ENCODE results near the gene PBX4. TPM values are rescaled to one million over a fixed set of nuclear protein-coding genes. Genes with fewer than 3 reads are reported as not detected.

The PBX4 gene
- total and polyA plus RNA-seq, 2 experiments from 2014 or later, result 3.2 to 4.3 TPM

DNA sequence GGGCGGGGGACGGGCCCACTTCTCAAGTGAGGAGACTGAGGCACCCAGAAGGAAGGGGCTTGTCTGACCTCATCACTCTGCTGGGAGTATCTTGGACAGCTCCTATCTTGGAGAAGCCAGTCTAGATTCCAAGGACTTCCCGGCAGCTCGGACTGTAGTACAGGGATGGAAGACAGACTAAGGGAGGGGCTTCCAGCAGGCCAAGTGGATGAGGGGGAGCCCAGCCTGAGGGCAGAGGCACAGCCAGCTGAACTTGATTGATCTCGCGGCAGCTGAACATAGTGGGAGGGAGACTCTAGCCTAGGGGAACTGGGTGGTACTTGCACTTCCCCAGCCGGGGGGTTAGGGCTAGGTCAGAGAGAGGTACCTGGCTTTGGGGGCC lies 79.7 kb downstream of the PBX4 start:
- H3K4me3 ChIP-seq, result no peak overlapping the region
- no peaks in the 10 kb centered on the region for H3K9me2 ChIP-seq (replicated peaks; ENCODE audit: insufficient read depth)
- H3K9me3 ChIP-seq (ENCODE audit: low read depth), result no peaks in the 10 kb centered on the region
- peaks cover 19% of the 10 kb centered on the region for H3K4me1 ChIP-seq (ENCODE audit: insufficient read depth)
- WGBS (ENCODE audit: low lambda C conversion rate, missing lambda C conversion rate), result 50% methylated on average over 7 of the region's 7 CpGs
- peak overlapping the region; percentile 14 for H2AFZ ChIP-seq
- no peaks in the 10 kb centered on the region for H3K79me2 ChIP-seq
- H3K36me3 ChIP-seq (replicated peaks; ENCODE audit: insufficient read depth, low read depth), result no peaks in the 10 kb centered on the region
- H3K4me2 ChIP-seq, result peak overlapping the region; percentile 96
- no peaks in the 10 kb centered on the region for H4K20me1 ChIP-seq (ENCODE audit: insufficient read depth, poor library complexity, severe bottlenecking)
- no peak overlapping the region for H3K27ac ChIP-seq
- no peak for TF ChIP-seq EZH2phosphoT487 (IDR thresholded peaks at IDR 0.05; ENCODE audit: low read depth, severe bottlenecking, unreplicated experiment)
- TF ChIP-seq EZH2 (IDR thresholded peaks at IDR 0.05; ENCODE audit: borderline replicate concordance), result no peak
- TF ChIP-seq, protein P1, sequence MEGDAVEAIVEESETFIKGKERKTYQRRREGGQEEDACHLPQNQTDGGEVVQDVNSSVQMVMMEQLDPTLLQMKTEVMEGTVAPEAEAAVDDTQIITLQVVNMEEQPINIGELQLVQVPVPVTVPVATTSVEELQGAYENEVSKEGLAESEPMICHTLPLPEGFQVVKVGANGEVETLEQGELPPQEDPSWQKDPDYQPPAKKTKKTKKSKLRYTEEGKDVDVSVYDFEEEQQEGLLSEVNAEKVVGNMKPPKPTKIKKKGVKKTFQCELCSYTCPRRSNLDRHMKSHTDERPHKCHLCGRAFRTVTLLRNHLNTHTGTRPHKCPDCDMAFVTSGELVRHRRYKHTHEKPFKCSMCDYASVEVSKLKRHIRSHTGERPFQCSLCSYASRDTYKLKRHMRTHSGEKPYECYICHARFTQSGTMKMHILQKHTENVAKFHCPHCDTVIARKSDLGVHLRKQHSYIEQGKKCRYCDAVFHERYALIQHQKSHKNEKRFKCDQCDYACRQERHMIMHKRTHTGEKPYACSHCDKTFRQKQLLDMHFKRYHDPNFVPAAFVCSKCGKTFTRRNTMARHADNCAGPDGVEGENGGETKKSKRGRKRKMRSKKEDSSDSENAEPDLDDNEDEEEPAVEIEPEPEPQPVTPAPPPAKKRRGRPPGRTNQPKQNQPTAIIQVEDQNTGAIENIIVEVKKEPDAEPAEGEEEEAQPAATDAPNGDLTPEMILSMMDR (IDR thresholded peaks at IDR 0.05; ENCODE audit: poor library complexity), result no peak
- H3K27me3 ChIP-seq, result no peaks in the 10 kb centered on the region
- DNase-seq (ENCODE audit: low spot score), result no peak

DNA sequence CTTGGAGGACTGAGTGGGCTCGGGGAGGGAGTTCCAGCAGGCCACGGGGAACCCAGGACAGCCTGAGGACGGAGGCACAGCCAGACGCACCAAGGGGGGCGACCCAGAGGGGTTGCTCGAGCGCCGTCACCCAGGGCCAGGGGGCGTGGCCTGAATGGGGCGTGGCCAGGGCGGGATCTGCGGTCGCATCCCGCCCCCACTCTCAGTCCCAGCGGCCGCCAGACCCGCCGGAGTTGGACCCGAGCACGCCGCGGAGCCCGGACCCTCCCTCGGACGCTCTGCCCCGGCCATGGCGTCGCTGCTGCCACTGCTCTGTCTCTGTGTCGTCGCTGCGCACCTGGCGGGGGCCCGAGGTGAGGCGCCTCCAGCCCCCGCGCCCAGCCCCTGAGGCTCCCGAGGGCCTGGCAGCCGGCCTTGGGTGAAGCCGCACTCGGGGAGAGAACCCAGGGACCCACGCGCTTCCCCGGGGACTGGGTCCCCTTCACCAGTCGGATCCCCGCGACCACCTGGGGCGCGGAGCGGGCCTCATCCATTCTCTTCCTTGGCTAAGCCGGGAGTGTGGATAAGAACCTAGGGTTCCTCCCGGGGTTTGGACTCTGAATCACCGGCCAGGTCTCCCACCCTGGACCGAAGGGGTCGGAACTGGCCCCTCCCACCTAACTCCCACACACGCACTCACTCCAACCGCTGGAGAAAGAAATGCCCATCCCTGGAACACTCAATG lies 80.3 kb downstream of the PBX4 start, which contains the start of gene CILP2:
Gene CILP2, plus strand, starts transcription at position 205 of the 724 bp plus-strand sequence. Its CDS starts 85 bp downstream, at position 290.
- peaks cover 22% of the 10 kb centered on the region for H3K4me1 ChIP-seq (ENCODE audit: insufficient read depth)
- no peaks in the 10 kb centered on the region for H4K20me1 ChIP-seq (ENCODE audit: insufficient read depth, poor library complexity, severe bottlenecking)
- H3K4me3 ChIP-seq, result peak within 1 kb of the TSS; percentile 41
- H3K79me2 ChIP-seq, result no peaks in the 10 kb centered on the region
- DNase-seq (ENCODE audit: low spot score), result peak; percentile 77
- WGBS (ENCODE audit: low lambda C conversion rate, missing lambda C conversion rate), result 4% methylated on average over 31 of the region's 56 CpGs
- peak within 1 kb of the TSS; percentile 14 for H2AFZ ChIP-seq
- no peak within 1 kb of the TSS for H3K27ac ChIP-seq
- H3K9me3 ChIP-seq (ENCODE audit: low read depth), result no peaks in the 10 kb centered on the region
- no peaks in the 10 kb centered on the region for H3K9me2 ChIP-seq (replicated peaks; ENCODE audit: insufficient read depth)
- peak within 1 kb of the TSS; percentile 96 for H3K4me2 ChIP-seq
- no peak for TF ChIP-seq EZH2phosphoT487 (IDR thresholded peaks at IDR 0.05; ENCODE audit: low read depth, severe bottlenecking, unreplicated experiment)
- TF ChIP-seq, protein P1 (IDR thresholded peaks at IDR 0.05; ENCODE audit: poor library complexity), result no peak
- no peaks in the 10 kb centered on the region for H3K27me3 ChIP-seq
- no peaks in the 10 kb centered on the region for H3K36me3 ChIP-seq (replicated peaks; ENCODE audit: insufficient read depth, low read depth)

DNA sequence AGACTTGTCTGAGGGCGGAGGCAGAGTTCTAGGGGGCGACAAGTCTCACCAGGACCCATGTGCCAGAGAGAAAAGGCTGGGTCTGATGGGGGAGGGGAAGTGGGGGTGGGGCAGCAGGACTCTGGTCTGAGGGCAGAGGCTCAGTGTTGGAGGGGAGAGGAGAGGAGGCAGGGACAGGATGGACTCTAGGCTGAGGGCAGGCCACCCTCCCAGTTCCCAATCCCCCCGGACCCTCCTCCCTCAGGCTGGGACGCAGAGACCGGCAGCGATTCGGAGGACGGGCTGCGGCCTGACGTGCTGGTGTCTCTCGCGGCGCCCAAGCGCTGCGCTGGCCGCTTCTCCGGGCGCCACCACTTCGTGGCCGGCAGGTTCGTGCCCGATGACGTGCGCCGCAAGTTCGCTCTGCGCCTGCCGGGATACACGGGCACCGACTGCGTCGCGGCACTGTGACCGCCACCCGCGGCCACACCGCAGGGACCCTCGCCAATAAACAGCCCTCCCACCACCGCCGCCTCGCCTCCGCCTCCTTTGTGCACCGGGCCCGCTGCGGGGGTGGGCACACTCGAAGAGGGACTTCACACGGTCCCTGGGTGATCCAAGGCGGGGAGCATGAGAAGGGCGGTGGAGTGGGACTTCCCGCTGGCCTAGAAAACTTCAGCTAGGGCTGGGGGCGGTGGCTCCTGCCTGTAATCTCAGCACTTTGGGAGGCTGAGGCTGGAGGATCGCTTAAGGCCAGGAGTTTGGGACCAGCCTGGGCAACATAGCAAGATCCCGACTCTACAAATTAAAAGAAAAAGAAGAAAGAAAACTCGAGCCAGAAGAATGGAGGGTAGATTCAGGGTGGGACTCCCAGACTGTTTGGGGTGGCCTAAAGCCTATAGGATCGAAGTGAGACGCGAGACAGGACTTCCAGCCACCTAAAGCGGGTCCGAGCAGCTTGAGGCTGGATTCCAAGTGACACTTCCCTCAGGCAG lies 81.1 kb downstream of the PBX4 start:
- Histone ChIP-seq H4K20me1 (ENCODE audit: insufficient read depth, poor library complexity, severe bottlenecking) (no peaks in the 10 kb centered on the region), H3K79me2 (no peaks in the 10 kb centered on the region), H3K27me3 (no peaks in the 10 kb centered on the region), H3K9me2 (replicated peaks; ENCODE audit: insufficient read depth) (no peaks in the 10 kb centered on the region), H2AFZ (no peak overlapping the region), H3K4me2 (peak overlapping the region; percentile 96), H3K4me3 (no peak overlapping the region), H3K36me3 (replicated peaks; ENCODE audit: insufficient read depth, low read depth) (no peaks in the 10 kb centered on the region), H3K4me1 (ENCODE audit: insufficient read depth) (peaks cover 22% of the 10 kb centered on the region), H3K9me3 (ENCODE audit: low read depth) (no peaks in the 10 kb centered on the region), H3K27ac (no peak overlapping the region)
- 85% methylated on average over 55 of the region's 59 CpGs for WGBS (ENCODE audit: low lambda C conversion rate, missing lambda C conversion rate)
- DNase-seq (ENCODE audit: low spot score), result no peak
- TF ChIP-seq EZH2phosphoT487 (IDR thresholded peaks at IDR 0.05; ENCODE audit: low read depth, severe bottlenecking, unreplicated experiment), result no peak
- no peak for TF ChIP-seq EZH2 (IDR thresholded peaks at IDR 0.05; ENCODE audit: borderline replicate concordance)
- TF ChIP-seq, protein P1 (IDR thresholded peaks at IDR 0.05; ENCODE audit: poor library complexity), result no peak

Measured in hepatocyte (in vitro differentiated cells).